Choroid plexus epithelial cell (primary cell): Measurements from ENCODE around the gene ARHGAP24.
"Not testable (repeated sequence)": the region's sequence is repeated elsewhere in the genome, so short reads cannot be mapped to it uniquely, and the experiment has no call there.

Experiments used
- DNase-seq: peaks from one replicate; pipeline ENCODE4 v3.0.0-alpha.2; 2010; ENCODE audit warnings: low read depth
- H3K4me3 ChIP-seq: 2 replicates; pipeline ENCODE4 v1.5.1; 2011; ENCODE audit warnings: low read depth, mild to moderate bottlenecking, control low read depth, low read length, moderate library complexity
- CTCF ChIP-seq: conservative IDR thresholded peaks from 2 replicates; pipeline ENCODE4 v1.5.1; 2011; ENCODE audit warnings: low read depth, mild to moderate bottlenecking, control low read depth, inconsistent platforms, low read length, moderate library complexity

The ARHGAP24 gene

GRCh38 chr4:85659610-85660218 lies 184.8 kb downstream of the ARHGAP24 start:
- H3K4me3 ChIP-seq, result no peak overlapping the region
- no peak for TF ChIP-seq CTCF
- no peak for DNase-seq

- not testable (repeated sequence) for DNase-seq, H3K4me3 ChIP-seq
These were observed 191.7 kb downstream of the ARHGAP24 start for GRCh38 chr4:85666625-85667024.

GRCh38 chr4:85669204-85669603 lies 194.3 kb downstream of the ARHGAP24 start:
- H3K4me3 ChIP-seq, result no peak overlapping the region
- DNase-seq, result no peak
- no peak for TF ChIP-seq CTCF

- no peak for DNase-seq
- TF ChIP-seq CTCF, result no peak
- no peak overlapping the region for H3K4me3 ChIP-seq
These were observed 195.1 kb downstream of the ARHGAP24 start for GRCh38 chr4:85669992-85670548.

GRCh38 chr4:85671120-85671519 lies 196.2 kb downstream of the ARHGAP24 start:
- no peak for DNase-seq
- TF ChIP-seq CTCF, result no peak
- no peak overlapping the region for H3K4me3 ChIP-seq

- no peak overlapping the region for H3K4me3 ChIP-seq
- no peak for DNase-seq
These were observed 197.2 kb downstream of the ARHGAP24 start for GRCh38 chr4:85672116-85672515.

GRCh38 chr4:85672959-85673358 lies 198.0 kb downstream of the ARHGAP24 start:
- no peak for DNase-seq
- H3K4me3 ChIP-seq, result no peak overlapping the region
- no peak for TF ChIP-seq CTCF

More at GRCh38 chr4:85672116-85672515, 197.2 kb downstream of the ARHGAP24 start:
- no peak for TF ChIP-seq CTCF
